Brain microvascular endothelial cell (primary cell): ENCODE measurements around the gene PGBD1.

Experiments used
- DNase-seq: peaks from one replicate; pipeline ENCODE4 v3.0.0-alpha.2; 2020
- H3K27ac ChIP-seq: fragments of 250-450 bp; sonication (Bioruptor Pico); 2 replicates; pipeline ENCODE4 v1.5.1; 2020; ENCODE audit warnings: mild to moderate bottlenecking, moderate library complexity
- H3K27me3 ChIP-seq: fragments of 250-450 bp; sonication (Bioruptor Pico); replicated peaks from 2 replicates; pipeline ENCODE4 v1.5.1; 2020; ENCODE audit warnings: mild to moderate bottlenecking
- H3K36me3 ChIP-seq: fragments of 250-450 bp; sonication (Bioruptor Pico); replicated peaks from 2 replicates; pipeline ENCODE4 v1.5.1; 2020; ENCODE audit warnings: mild to moderate bottlenecking
- H3K4me3 ChIP-seq: 2 replicates; pipeline ENCODE4 v1.5.1; 2011; ENCODE audit warnings: low read depth, mild to moderate bottlenecking, control low read depth, low read length, moderate library complexity
- CTCF ChIP-seq: IDR thresholded peaks from 2 replicates; pipeline ENCODE4 v1.5.1; 2011; ENCODE audit warnings: low read depth, mild to moderate bottlenecking, moderate library complexity, low read length, control low read depth, inconsistent platforms; ENCODE audit errors: missing control alignments
- in situ Hi-C: cut with HindIII; loops from 2 replicates; pipeline ENCODE4 v1.10.0; 2017; ENCODE audit warnings: low sequenced_read_pairs, low pct_ligation_motif_present

The PGBD1 gene

GRCh38 chr6:28281288-28282064 is at the start of gene PGBD1:
Gene PGBD1 (plus strand): TSS chr6:28281572. CDS start chr6:28283814, 2,242 bp downstream.
- in situ Hi-C loops: no loop called here
- peak; percentile 46 for DNase-seq
- H3K27ac ChIP-seq: peak within 1 kb of the TSS; percentile 29
- no peak for TF ChIP-seq CTCF
- H3K4me3 ChIP-seq: peak within 1 kb of the TSS; percentile 76
- H3K27me3 ChIP-seq: no peaks in the 10 kb centered on the region
- H3K36me3 ChIP-seq: peaks cover 15% of the 10 kb centered on the region

GRCh38 chr6:28232785-28233184 is 48.6 kb upstream of the PGBD1 start:
- no peak for TF ChIP-seq CTCF
- Histone ChIP-seq H3K27me3 (no peaks in the 10 kb centered on the region), H3K4me3 (no peak overlapping the region), H3K36me3 (peaks cover 47% of the 10 kb centered on the region), H3K27ac (no peak overlapping the region)
- no peak for DNase-seq
- in situ Hi-C loops: no loop called here

- peaks cover 22% of the 10 kb centered on the region for H3K36me3 ChIP-seq
- H3K4me3 ChIP-seq: no peak overlapping the region
- in situ Hi-C loops: no loop called here
- no peak for TF ChIP-seq CTCF
- no peak for DNase-seq
- no peak overlapping the region for H3K27ac ChIP-seq
- H3K27me3 ChIP-seq: no peaks in the 10 kb centered on the region
Measured at GRCh38 chr6:28235912-28236452, 45.4 kb upstream of the PGBD1 start.

GRCh38 chr6:28239636-28240035 is 41.7 kb upstream of the PGBD1 start:
- Histone ChIP-seq H3K27ac (no peak overlapping the region), H3K4me3 (no peak overlapping the region), H3K27me3 (no peaks in the 10 kb centered on the region), H3K36me3 (peaks cover under 1% of the 10 kb centered on the region)
- TF ChIP-seq CTCF: no peak
- in situ Hi-C loops: no loop called here
- no peak for DNase-seq

- Histone ChIP-seq H3K36me3 (peaks cover 6% of the 10 kb centered on the region), H3K27ac (no peak overlapping the region), H3K27me3 (no peaks in the 10 kb centered on the region), H3K4me3 (no peak overlapping the region)
- TF ChIP-seq CTCF: no peak
- in situ Hi-C loops: no loop called here
- no peak for DNase-seq
Measured at GRCh38 chr6:28240471-28240870, 40.9 kb upstream of the PGBD1 start.
